Astrocyte of the hippocampus (primary cell): ENCODE measurements around the gene PRKACA.

Experiments used
- DNase-seq: peaks from one replicate; pipeline ENCODE4 v3.0.0; 2011; ENCODE audit warnings: low read depth, low spot score

PRKACA gene

DNA sequence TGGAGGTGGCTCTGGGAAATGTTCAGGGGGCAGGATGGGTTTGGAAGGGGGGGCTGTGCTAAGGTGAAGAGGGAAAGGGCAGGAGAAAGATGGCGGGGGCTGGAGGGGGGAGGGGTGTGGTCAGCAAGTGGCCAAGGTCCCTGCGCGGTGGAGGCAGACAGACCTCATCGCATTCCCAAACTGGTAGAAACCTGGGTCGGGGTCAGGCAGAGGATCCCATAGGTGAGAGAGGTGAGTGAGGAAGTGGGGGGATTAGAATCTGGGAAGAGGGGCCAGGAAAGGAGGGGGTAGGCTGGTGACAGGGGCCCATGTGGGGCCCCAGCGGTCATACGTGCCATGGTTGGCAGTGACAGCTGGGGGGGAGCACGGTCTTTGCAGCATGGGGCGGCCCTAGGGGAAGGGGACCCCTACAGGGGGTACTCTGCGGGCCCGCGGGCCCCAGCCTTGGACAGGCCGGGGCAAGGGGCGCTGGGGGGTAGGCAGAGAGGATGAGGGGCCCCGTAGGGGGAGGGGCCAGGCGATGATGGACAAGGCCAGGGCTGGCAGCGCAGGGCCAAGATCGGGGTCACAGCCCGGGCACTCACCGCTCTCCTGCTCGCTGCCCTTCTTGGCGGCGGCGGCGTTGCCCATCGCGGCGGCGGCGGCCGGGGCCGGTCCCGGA, 514 bp downstream of the PRKACA start:
- peak; percentile 23 for DNase-seq

DNA sequence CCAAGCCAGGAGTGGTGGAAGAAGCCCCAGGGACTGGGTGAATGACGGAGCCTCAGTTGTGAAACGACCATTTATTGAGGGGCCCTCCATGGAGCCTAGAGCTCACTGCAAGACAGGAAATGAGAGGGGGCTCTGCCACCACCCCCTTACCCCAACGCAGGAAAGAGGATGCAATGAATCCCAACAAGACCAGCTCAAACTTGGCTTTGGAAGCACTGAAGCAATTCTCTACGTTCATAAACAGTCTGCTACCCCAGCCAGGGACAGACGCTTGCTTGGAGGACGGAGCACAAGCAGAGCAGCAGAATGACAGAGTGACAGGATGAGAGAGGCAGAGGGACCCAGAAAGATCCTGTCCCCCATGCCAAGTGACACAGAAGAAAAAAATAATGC, 1.0 kb downstream of the PRKACA start:
- DNase-seq, result no peak

DNA sequence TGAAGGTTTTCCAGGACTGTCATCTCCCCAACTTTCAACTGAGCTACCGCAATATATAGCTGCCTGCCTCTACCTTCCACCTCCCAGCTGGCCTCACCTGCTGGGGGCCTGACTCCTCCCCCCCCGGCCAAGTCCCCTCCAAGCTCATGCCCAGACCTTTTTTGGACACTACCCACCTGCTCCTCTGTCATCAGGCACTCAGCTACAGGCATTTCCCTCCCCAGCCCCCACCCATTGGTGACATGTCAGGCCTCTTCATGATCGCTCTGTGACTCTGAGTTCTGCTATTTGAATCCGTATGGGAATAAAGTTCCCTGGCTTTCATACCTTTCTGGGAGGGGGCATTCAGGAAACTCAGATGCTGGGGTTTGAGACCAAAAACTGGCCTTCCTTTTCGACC, 1.8 kb downstream of the PRKACA start:
- DNase-seq, result no peak

DNA sequence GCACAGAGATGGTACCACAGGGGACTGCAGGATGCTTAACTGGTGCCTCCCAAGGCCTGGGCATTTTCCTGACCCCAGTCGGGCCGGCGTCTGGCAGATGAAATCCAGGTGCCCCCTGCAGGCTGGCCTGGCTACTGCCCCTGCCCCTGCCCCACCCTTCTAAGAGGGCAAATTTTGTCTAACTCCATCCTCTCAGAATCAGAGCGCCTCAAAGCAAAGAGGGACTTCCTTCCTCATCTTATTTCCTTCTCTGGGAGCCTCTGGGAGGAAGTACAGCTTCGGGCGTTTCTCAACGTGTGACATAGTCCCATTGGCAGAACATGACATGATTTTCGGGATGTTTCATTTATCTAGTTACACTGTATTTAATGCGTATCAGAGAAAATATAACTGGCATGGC, 2.7 kb downstream of the PRKACA start:
- peak; percentile 39 for DNase-seq

DNA sequence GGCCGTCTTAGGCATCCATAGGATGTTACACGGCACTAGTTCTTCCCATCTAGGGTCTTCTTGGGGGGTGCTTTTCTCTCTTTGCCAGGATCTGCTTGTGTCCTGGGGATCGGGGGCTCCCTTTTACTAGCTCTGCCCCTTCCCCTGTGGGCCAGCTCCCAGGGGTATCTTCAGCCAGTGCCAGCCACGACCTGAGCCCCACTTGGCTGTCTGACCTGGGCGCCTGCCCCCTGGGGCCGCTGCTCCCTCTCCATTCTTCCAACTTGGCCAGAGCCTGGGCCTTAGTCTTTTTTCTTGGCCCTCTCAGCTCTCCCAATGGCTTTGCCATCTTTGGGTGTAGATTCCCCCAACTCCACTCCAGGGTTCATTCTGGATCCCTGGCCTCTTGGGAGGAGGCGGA, 3.1 kb downstream of the PRKACA start:
- DNase-seq, result no peak

DNA sequence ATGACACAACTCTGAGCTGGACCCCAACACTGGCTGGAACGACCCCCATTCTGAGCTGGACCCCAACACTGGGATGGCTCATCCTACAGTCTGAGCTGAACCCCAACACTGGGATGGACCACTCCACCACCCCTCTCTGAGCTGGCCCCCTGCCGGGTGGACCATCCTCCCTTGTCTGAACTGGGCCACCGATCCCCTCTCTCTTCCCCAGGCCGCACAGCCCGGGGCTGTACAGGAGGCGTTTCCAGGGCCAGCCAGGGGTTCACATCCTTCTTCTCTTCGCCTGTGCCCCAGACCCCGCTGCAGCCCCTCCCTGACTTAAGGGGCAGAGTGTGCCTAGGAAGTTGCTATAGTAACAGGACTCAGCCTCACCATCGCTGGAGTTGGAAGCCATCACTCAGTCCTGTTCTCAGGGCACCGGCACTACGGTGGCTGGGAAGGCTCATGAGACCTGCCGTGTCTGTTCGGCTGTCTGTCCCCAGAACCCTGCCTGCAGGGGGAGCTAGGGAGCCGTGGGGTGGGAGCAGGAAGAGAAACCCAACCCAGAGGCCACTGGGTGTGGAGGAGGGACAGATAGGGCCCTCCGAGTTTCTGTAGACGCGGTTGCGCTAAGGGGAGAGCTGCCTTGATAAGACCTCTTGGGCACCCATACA, 3.7 kb downstream of the PRKACA start:
- DNase-seq, result no peak

DNA sequence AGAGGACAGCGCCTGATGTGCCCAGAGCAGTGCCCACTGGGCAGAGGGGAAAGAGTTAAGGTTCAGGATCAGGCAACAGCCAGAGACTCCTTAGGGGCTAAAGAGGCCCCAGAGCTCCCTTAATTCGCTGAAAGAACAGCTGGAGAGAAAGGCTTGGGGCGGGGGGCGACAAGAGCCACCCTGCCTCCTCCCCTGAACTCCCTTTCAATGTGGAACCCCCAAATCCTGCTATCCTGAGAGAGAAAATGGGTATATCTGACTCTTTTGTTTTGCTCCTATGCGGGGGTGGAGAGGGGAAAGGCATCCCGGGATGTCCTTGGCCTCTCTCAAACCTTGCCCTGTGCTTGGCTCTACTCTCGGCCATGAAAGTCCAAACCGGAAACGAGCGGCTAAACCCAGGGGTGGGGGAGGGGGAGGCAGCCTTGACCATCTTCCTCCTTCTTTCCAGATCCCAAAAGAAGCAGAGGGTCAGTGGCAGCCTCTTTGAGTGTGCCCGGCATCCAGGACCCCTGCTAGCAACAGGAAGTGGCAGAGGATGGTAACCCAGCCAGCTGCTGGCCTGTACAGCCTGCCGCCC, 4.7 kb downstream of the PRKACA start:
- no peak for DNase-seq

DNA sequence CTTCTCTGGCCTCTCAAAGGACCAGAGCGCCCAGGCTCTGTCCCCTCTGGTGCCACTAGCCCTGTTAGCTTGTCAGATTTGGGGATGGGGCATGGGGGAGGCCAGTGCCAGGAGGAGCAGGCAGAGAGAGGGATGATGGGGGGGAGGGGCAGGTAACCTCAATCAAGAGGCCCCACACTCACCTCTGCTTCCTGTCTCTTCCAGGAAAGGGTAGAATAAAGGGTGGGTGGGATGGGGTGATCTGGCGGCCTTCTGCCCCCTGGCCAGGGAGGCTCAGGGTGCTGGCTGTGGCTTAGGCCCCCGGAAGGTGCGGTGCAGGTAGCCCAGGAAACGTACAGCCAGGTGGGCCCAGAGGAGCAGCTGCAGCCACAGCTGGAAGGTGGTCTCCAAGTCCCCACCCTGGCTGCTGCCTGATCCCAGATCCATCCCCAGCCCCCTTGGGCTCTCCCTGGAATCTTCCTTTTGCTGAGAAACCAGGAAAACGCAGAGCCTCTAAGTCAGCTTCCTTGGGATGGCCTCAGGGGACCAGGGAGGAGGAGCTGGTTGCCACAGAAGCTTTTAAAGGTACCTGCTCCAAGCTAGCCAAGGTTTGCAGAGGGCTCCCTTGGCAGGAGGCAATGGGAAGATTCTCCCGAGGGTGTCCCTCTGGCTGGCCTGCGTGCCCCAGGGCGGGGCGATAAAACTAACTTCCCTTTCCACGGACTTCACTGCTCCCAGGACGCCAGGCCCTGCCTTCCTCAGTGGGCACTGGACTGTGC, 5.3 kb downstream of the PRKACA start:
- DNase-seq, result no peak

DNA sequence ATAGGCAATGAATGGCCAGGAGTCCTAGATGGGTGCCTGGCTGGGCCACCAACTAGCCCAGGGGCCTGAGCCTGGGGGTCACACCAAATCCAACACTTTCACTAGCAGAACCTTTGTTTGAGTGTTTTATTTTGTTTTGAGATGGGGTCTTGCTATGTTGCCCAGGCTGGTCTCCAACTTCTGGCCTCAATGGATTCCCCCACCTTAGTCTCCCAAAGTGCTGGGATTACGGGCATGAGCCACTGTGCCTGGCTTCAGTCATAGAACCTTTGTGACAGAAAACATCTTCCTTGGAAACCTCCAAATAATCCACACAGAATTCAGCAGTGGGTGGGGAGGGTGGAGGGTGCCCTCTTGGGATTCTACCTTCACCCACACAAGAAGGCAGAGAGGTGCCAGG, 6.1 kb downstream of the PRKACA start:
- DNase-seq, result no peak

DNA sequence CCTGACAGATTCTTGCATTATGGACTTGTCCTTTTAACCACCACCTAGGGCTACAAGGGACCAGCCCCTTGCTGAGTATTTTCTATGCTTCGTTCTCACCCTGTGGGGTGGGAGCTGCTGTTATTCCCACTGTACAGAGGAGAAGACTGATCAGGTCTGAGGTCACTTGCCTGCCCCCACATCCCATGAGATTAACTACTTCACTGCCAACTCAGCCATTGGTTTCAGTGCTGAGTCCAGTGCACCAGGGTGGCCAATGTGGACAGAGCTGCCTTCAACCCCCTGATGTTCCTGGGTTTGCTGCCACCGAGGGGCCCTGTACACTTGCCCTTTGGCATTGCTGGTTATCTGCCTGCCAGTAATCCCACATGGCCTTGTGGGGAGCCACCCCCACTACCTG, 6.9 kb downstream of the PRKACA start:
- DNase-seq, result no peak

DNA sequence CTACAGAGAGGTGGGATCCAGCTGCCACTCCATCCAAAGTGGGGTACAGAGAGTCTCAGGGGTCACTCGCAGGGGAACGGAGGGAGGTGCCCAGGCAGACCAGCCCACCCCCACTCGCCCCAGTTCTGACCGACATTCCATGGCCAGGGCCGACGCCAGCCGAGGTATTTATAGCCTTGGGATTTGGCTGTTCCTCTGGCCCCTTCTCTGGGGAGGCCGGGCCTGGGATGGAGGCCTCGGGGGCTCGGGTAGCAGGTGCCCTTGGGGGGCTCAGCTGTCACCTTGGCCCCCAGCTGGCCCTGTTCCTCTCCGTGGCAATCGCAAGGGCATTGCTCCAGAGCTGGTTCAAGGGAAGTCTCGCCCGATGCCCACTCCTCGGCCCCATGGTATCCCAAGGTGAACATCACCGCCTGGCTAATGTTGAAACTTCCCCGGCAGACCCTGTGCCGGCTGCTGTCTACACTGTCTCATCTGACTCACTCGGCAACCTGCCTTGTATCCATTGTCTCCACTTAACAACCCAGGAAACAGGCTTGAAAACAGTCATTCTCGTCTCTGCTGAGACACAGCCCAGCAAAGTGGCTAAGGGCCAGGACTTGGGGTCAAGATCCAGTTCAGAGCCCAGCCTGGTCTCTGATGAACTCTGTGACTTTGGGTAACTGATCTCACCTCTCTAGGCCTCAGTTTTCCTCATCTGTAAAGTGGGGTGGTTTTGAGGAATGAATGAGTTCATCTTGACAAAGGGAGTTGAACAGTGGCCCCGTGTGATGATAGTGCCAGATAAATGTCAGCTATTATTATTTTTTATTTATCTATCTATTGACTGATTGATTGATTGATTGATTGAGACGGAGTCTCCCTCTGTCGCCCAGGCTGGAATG, 9.7 kb downstream of the PRKACA start:
- DNase-seq, result peak; percentile 52

DNA sequence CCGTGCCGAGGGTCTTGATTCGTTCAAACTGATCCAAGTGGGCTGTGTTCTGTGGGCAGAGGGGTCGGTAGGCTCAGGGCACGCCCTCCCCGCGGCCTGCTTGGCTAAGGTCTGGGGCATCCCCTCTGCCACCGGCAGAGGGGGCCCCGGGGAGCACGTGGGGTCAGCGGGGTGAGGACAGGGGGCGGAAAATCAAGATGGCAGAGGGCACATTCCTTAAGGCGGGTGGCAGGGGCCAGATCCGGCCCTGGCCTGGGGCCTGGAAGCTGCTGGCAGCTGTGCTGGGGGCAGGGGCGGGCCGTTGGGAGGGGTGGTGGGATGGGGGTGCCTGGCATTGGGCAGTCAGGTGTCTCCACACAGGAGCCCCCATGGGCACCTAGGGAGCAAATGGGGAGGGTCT, 10.7 kb downstream of the PRKACA start:
- DNase-seq, result no peak

DNA sequence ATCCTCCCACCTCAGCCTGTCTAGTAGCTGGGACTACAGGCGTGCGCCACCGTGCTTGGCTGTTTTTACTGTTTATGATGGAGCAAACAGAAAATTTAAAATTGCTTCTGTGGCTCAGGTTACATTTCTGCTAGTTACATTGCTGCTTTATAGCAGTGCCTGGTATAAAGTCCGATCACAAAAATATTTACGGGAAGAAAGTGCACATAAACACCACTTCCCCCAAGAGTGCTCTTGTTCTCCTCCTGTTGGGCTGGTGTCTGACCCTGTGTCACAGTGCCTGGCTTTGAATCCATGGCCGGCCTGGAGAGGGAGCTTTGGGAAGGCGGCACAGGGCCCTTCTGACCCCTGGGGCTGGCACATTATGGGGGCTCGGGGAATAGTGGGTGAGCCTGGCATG, 11.9 kb downstream of the PRKACA start:
- no peak for DNase-seq

DNA sequence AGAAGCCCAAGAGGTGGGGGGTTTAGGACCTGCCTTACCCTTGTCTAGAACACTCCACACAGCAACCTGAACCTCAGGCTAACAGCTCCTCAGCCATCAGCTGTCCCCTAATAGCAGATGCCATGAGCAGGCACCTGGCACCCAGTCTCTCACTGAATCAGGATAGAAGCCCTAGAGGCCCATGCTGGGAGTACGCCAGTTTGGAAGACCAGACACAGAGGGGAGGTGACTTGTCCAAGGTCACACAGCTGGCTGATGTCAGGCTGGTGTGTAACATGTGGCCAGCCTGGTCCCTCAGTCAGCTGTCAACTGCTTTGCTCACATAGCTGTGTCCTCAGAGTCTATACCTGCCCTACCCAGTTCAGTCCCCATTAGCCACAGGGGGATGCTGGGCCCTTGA, 14.3 kb downstream of the PRKACA start:
- no peak for DNase-seq

DNA sequence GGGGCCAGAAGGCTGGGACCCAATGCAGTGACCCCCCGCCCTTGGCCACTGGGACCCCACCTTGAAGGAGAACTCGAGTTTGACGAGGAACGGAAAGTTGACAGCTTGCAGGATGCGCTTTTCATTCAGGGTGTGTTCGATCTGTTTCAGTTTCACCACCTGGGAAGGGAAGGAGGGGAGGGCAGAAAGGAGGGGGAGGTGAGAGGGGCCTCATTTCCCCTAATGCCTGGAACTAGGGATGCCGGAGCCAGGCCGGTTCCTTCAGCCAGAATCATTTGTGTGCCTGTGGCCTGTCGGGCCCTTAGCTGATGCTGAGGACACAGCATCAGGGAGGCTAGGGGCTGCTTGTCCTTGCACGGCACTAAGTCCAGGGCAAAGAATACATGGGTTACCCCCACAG, 14.8 kb downstream of the PRKACA start:
- no peak for DNase-seq

DNA sequence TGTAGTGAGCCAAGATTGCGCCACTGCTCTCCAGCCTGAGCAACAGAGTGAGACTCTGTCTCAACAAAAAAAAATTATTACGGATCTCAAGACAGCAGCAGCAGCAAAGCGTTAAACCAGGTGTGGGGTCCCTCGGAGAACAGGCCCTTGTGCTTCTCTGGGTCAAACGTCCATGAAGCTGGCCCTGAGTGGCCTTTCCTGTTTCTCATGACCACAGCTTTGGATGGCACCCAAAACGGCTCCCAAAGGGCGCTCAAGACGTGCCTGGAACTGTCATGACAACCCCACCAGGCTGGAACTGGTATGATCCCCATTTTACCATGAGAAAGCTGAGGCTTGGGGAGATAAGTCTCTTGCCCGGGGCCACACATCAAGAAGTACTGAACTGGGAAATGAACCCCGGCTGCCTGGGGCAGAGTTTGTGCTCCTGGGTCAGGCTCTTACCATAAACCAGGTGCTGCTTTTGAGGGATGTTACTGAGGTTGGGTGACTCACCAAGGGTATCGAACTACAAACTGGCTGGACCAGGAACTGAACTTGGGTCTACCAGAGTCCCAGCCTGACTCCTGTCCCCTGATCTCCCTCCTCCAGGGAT, 15.4 kb downstream of the PRKACA start:
- DNase-seq, result no peak

DNA sequence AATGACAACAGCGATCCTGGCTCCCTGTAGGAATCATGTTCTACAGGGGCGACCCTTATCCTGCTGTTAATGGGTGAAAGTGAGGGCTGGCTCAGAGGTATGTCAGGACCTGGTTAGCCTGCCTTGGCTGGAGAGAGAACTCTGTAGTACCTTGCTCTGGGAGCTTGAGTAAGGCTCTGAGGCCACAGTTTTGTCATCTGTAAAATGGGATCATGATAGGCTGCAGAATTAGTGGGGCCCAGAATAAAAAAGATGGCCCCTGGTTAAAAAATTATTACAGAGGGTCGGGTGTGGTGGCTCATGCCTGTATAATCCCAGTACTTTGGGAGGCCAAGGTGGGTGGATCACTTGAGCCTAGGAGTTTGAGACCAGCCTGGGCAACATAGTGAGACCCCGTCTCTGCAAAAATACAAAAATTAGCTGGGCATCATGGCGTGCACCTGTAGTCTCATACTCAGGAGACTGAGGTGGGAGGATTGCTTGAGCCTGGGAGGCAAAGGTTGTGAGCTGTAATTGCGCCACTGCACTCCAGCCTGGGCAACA, 16.5 kb downstream of the PRKACA start:
- no peak for DNase-seq

DNA sequence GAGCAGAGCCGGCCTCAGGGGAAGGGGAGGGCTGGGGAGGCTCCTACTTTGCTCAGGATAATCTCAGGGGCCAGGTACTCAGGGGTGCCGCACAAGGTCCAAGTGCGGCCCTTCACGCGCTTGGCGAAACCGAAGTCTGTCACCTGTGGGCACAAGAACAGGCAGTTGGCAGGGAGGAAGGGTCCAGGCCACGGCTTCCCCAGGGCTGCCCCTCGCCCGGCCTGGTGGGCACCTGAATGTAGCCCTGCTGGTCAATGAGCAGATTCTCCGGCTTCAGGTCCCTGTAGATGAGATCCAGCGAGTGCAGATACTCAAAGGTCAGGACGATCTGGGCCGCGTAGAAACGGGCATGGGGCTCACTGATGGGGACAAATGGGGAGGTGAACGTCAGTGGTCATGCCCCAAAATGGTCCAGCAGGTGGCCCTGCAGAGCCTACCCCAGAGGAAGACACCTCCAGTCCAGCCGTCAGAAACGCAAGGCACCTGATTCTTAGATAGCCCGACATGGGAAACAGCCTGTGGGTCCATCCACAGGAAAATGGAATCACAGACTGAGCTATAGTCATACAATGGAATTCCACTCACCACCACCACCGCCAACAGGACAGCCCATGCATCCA, 19.9 kb downstream of the PRKACA start:
- DNase-seq, result peak; percentile 21

DNA sequence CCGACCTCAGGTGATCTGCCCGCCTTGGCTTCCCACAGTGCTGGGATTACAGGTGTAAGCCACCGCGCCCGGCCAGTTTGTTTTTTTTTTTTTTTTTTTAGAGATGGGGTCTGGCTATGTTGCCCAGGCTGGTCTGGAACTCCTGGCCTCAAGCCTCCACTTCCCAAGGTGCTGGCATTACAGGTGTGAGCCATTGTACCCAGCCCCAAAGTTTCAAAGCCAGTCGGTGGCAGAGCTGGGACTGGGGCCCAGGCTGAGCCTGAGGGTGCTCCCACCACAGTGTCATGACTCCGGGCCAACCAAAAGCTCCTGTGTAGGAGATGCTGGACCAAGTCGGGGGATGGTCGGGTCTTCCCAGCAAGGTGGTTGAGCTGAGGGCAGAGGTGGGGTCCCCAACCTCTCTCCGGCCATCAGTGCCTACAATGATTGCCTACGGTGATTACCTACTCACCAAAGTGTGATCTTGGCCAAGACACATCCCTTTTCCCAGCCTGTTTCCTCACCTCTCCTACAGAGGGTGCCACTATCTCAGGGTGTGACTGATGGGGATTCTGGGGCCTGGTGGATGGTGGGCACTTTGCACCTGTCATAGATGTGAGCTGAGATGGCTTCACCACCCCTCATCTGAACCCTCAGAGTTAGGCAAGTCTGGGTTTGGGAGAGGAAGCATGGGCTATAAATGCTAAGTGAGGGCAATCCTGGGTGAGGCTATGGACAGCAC, 21.1 kb downstream of the PRKACA start:
- DNase-seq, result no peak

DNA sequence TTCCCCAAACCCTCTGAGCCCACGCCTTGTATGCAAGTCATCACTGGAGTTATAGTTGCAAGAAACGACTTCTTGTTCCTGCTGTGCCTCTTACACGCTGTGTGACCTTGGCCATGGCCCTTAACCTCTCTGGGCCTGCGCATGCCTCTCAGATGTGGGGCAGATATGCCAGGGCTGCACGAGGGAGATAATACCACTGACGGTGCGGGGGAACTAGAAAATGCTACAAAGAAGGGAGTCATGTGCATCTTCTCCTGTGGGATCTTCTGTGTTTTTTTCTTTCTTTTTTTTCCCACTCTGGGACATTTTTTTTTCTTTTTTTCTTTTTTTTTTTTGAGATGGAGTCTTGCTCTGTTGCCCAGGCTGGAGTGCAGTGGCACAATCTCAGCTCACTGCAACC, 22.7 kb downstream of the PRKACA start:
- DNase-seq, result no peak
